HepG2 (cell line): ENCODE results near the gene PCYT2. TPM values are rescaled to one million over a fixed set of nuclear protein-coding genes. Genes with fewer than 3 reads are reported as not detected.

Experiments used
- AGO2 ChIP-seq: fragments of 200-400 bp; formaldehyde crosslinking; optimal IDR thresholded peaks from 2 replicates; pipeline ENCODE3; 2017; ENCODE audit warnings: mild to moderate bottlenecking, low read depth, low read length, moderate library complexity
- BCL6 ChIP-seq: IDR thresholded peaks from 2 replicates; pipeline ENCODE4 v1.6.1; 2016; ENCODE audit warnings: missing genetic modification reagents, missing compliant biosample characterization
- BRD4 ChIP-seq: sonication (generic); formaldehyde crosslinking; IDR thresholded peaks from 2 replicates; pipeline ENCODE4 v1.4.0; 2020; ENCODE audit warnings: missing genetic modification reagents
- CHD2 ChIP-seq: IDR thresholded peaks from 2 replicates; pipeline ENCODE4 v1.6.1; 2011; ENCODE audit warnings: low read depth, low read length, improper control_type of control experiment
- CREB3 ChIP-seq: sonication (generic); formaldehyde crosslinking; IDR thresholded peaks from 2 replicates; pipeline ENCODE4 v1.5.0; 2020; ENCODE audit warnings: missing genetic modification reagents
- EZH2 ChIP-seq: conservative IDR thresholded peaks from 2 replicates; pipeline ENCODE4 v1.6.1; 2012; ENCODE audit warnings: mild to moderate bottlenecking, low read depth, low read length, moderate library complexity
- FOXA3 ChIP-seq: IDR thresholded peaks from 2 replicates; pipeline ENCODE4 v1.6.1; 2016; ENCODE audit warnings: missing genetic modification reagents, missing compliant biosample characterization
- KDM5A ChIP-seq: fragments of 200-600 bp; sonication (generic); IDR thresholded peaks from 2 replicates; pipeline ENCODE4 v1.7.0; 2018; ENCODE audit warnings: antibody characterized with exemption, mild to moderate bottlenecking, low read length, borderline replicate concordance
- KLF13 ChIP-seq: sonication (generic); formaldehyde crosslinking; IDR thresholded peaks from 2 replicates; pipeline ENCODE4 v1.4.0; 2020; ENCODE audit warnings: mild to moderate bottlenecking, missing genetic modification reagents
- LCORL ChIP-seq, 2 experiments: fragments of 450-650 bp in 1 of 2; sonication (generic) in 1 of 2; formaldehyde crosslinking in 1 of 2; IDR thresholded peaks; 2 replicates each; pipeline versions ENCODE4 v1.5.0 to v1.6.1; 2017 to 2020; ENCODE audit warnings: antibody characterized with exemption in 1 of 2, missing genetic modification reagents in 1 of 2
- MED1 ChIP-seq: sonication (generic); formaldehyde crosslinking; IDR thresholded peaks from 2 replicates; pipeline ENCODE4 v1.4.0; 2020; ENCODE audit warnings: missing genetic modification reagents
- MTF2 ChIP-seq: sonication (generic); formaldehyde crosslinking; IDR thresholded peaks from 2 replicates; pipeline ENCODE4 v1.5.0; 2020; ENCODE audit warnings: missing genetic modification reagents, borderline replicate concordance
- NFRKB ChIP-seq: fragments of 450-650 bp; IDR thresholded peaks from 2 replicates; pipeline ENCODE4 v1.6.1; 2017
- PAWR ChIP-seq: sonication (generic); formaldehyde crosslinking; IDR thresholded peaks from 2 replicates; pipeline ENCODE4 v1.4.0; 2020; ENCODE audit warnings: missing genetic modification reagents, mild to moderate bottlenecking, borderline replicate concordance
- RFX1 ChIP-seq: fragments of 450-650 bp; IDR thresholded peaks from 2 replicates; pipeline ENCODE4 v1.6.1; 2017
- RXRA ChIP-seq: sonication (generic); formaldehyde crosslinking; IDR thresholded peaks from 2 replicates; pipeline ENCODE4 v1.5.1; 2020; ENCODE audit warnings: missing genetic modification reagents
- SMAD1 ChIP-seq: sonication (generic); formaldehyde crosslinking; IDR thresholded peaks from 2 replicates; pipeline ENCODE4 v1.4.0; 2020; ENCODE audit warnings: missing genetic modification reagents, low read depth, mild to moderate bottlenecking, borderline replicate concordance
- SP140L ChIP-seq: sonication (generic); formaldehyde crosslinking; IDR thresholded peaks from 2 replicates; pipeline ENCODE4 v1.4.0; 2020; ENCODE audit warnings: missing genetic modification reagents, borderline replicate concordance
- SRF ChIP-seq: IDR thresholded peaks from 2 replicates; pipeline ENCODE4 v1.6.1; 2011; ENCODE audit warnings: mild to moderate bottlenecking, low read depth, low read length, moderate library complexity
- TFDP2 ChIP-seq: sonication (generic); formaldehyde crosslinking; IDR thresholded peaks from 2 replicates; pipeline ENCODE4 v1.4.0; 2020; ENCODE audit warnings: missing genetic modification reagents
- THAP7 ChIP-seq: sonication (generic); formaldehyde crosslinking; IDR thresholded peaks from 2 replicates; pipeline ENCODE4 v1.8.1; 2023; ENCODE audit warnings: mild to moderate bottlenecking, missing genetic modification reagents
- ZFAT ChIP-seq: sonication (generic); formaldehyde crosslinking; conservative IDR thresholded peaks from 2 replicates; pipeline ENCODE4 v1.8.1; 2023; ENCODE audit warnings: missing genetic modification reagents, inconsistent platforms
- ZKSCAN8 ChIP-seq: IDR thresholded peaks from 2 replicates; pipeline ENCODE4 v1.6.1; 2016; ENCODE audit warnings: borderline replicate concordance, missing genetic modification reagents, missing compliant biosample characterization
- ZMYM4 ChIP-seq: sonication (generic); formaldehyde crosslinking; IDR thresholded peaks from 2 replicates; pipeline ENCODE4 v1.8.1; 2023; ENCODE audit warnings: mild to moderate bottlenecking, missing genetic modification reagents
- ZNF251 ChIP-seq: sonication (generic); formaldehyde crosslinking; IDR thresholded peaks from 2 replicates; pipeline ENCODE4 v1.9.0; 2021; ENCODE audit warnings: mild to moderate bottlenecking, missing genetic modification reagents
- ZNF432 ChIP-seq: sonication (generic); formaldehyde crosslinking; IDR thresholded peaks from 2 replicates; pipeline ENCODE4 v1.5.0; 2020; ENCODE audit warnings: missing genetic modification reagents, mild to moderate bottlenecking, borderline replicate concordance
- ZNF530 ChIP-seq: sonication (generic); formaldehyde crosslinking; IDR thresholded peaks from 2 replicates; pipeline ENCODE4 v1.5.0; 2020; ENCODE audit warnings: low read depth, mild to moderate bottlenecking, missing genetic modification reagents
- ZNF550 ChIP-seq: sonication (generic); formaldehyde crosslinking; IDR thresholded peaks from 2 replicates; pipeline ENCODE4 v1.4.0; 2020; ENCODE audit warnings: mild to moderate bottlenecking, missing genetic modification reagents, borderline replicate concordance
- ZNF790 ChIP-seq: sonication (generic); formaldehyde crosslinking; IDR thresholded peaks from 2 replicates; pipeline ENCODE4 v1.8.0; 2022; ENCODE audit warnings: missing genetic modification reagents, mild to moderate bottlenecking, borderline replicate concordance
- polyA plus RNA-seq, 8 experiments: library from polyadenylated mRNA; depleted of rRNA in 3 of 8; stranded (reverse) in 7 of 8; unstranded in 1 of 8; fragments of >200 nt; fragmentation: Illumina TruSeq in 4 of 8; extraction: Trizol in 4 of 8; gene quantifications; 2 replicates each; pipeline versions ENCODE4 v1.2.1 to v1.2.3, GENCODE V29; 2011 to 2016; ENCODE audit warnings: low read depth in 4 of 8, missing spikeins in 1 of 8, mixed read lengths in 1 of 8; ENCODE audit not compliant: insufficient read depth in 1 of 8
- total RNA-seq, 5 experiments: library from RNA; depleted of rRNA; stranded (reverse); fragments of >200 nt; fragmentation: Illumina TruSeq; extraction: Trizol; gene quantifications; 2 replicates each; pipeline ENCODE4 v1.2.3, GENCODE V29; 2016; ENCODE audit warnings: low read depth in 1 of 5

PCYT2 gene
- total and polyA plus RNA-seq, 2 of the 13 experiments (the other 11 are each of a cell fraction or from before 2014, with no cell fraction given), result 147 to 297 TPM

- TF ChIP-seq AGO2 (peak; percentile 91), RXRA (CRISPR knock-in tag) (no peak; the same call in none of the 2 replicates), NFRKB (no peak), FOXA3 (peak; percentile 28; the same call in 1 of the 2 replicates), RFX1 (peak; percentile 95), PAWR (no peak), ZNF550 (CRISPR knock-in tag) (peak; percentile 32; the same call in 1 of the 2 replicates), SP140L (CRISPR knock-in tag) (peak; percentile 68; the same call in 1 of the 2 replicates), LCORL (IDR thresholded peaks at IDR 0.05) (no peak), LCORL (CRISPR knock-in tag; IDR thresholded peaks at IDR 0.05) (peak; percentile 14; the same call in 1 of the 2 replicates), CHD2 (no peak), KDM5A (no peak; the same call in 1 of the 2 replicates), CREB3 (peak; percentile 93; the same call in 1 of the 2 replicates), BRD4 (CRISPR knock-in tag) (peak; percentile 82), MED1 (CRISPR knock-in tag) (peak; percentile 71), BCL6 (peak; percentile 10; the same call in 1 of the 2 replicates), MTF2 (CRISPR knock-in tag) (no peak), THAP7 (CRISPR knock-in tag) (no peak; the same call in 1 of the 2 replicates), SRF (no peak), ZFAT (CRISPR knock-in tag) (no peak), EZH2 (no peak), SMAD1 (CRISPR knock-in tag) (no peak; the same call in 1 of the 2 replicates), KLF13 (CRISPR knock-in tag) (0 out of 2 replicates have a peak, but pooled peaks have one; percentile 19), ZNF432 (CRISPR knock-in tag) (no peak), ZNF530 (CRISPR knock-in tag) (no peak), ZKSCAN8 (CRISPR knock-in tag) (peak; percentile 31; the same call in 1 of the 2 replicates), ZNF251 (CRISPR knock-in tag) (no peak), TFDP2 (CRISPR knock-in tag) (peak; percentile 83), ZNF790 (CRISPR knock-in tag) (no peak), ZMYM4 (CRISPR knock-in tag) (peak; percentile 46; the same call in 1 of the 2 replicates)
Measured at GRCh38 chr17:81927653-81928543, 16.7 kb upstream of the PCYT2 start, which contains the start of gene MAFG (continued).
